Muscle of leg (tissue), 11 donors: ENCODE measurements around the gene COA7. TPM values are rescaled to one million over a fixed set of nuclear protein-coding genes. Genes with fewer than 3 reads are reported as not detected.
"Not testable (repeated sequence)": the region's sequence is repeated elsewhere in the genome, so short reads cannot be mapped to it uniquely, and the experiment has no call there.

Experiments used
- DNase-seq: peaks from one replicate; pipeline ENCODE4 v3.0.0; 2013
- H3K27ac ChIP-seq: one replicate; pipeline ENCODE4 v1.5.1; 2013; ENCODE audit warnings: mild to moderate bottlenecking, low read length, control low read depth
- H3K27me3 ChIP-seq: one replicate; pipeline ENCODE4 v1.6.1; 2013; ENCODE audit warnings: low read length; ENCODE audit not compliant: control insufficient read depth, insufficient read depth
- H3K36me3 ChIP-seq: one replicate; pipeline ENCODE4 v1.6.1; 2013; ENCODE audit warnings: low read length; ENCODE audit not compliant: control insufficient read depth, insufficient read depth
- H3K4me1 ChIP-seq: one replicate; pipeline ENCODE4 v1.6.1; 2013; ENCODE audit warnings: low read length; ENCODE audit not compliant: control insufficient read depth, insufficient read depth
- H3K4me3 ChIP-seq: one replicate; pipeline ENCODE4 v1.5.1; 2013; ENCODE audit warnings: low read length, control low read depth
- H3K9me3 ChIP-seq: replicated peaks from 2 replicates; pipeline ENCODE4 v1.6.1; 2013; ENCODE audit warnings: low read depth, low read length; ENCODE audit not compliant: control insufficient read depth
- WGBS: methylation state at CpG from one replicate; pipeline ENCODE4 v1.1.5; 2013; ENCODE audit warnings: missing lambda C conversion rate; ENCODE audit not compliant: insufficient coverage; 5-methylcytosine and 5-hydroxymethylcytosine counted together
- polyA plus RNA-seq, 8 donors: library from polyadenylated mRNA; unstranded; fragments of 120-200 nt; gene quantifications; one replicate each; pipeline versions ENCODE4 v1.2.1 to v1.2.3, GENCODE V29; 2013; ENCODE audit warnings: inconsistent platforms in 1 of 8, low replicate concordance in 1 of 8; ENCODE audit not compliant: insufficient read length in 8 of 8, insufficient read depth in 1 of 8
- total RNA-seq: library from RNA; stranded (reverse); fragments of 120-200 nt; gene quantifications from one replicate; pipeline ENCODE4 v1.2.4, GENCODE V29; 2013

Gene COA7
- total and polyA plus RNA-seq, 9 donors: 8.7 to 18.8 (median 14.9) TPM

GRCh38 chr1:52686261-52686751 is 11.8 kb downstream of the COA7 start:
- peaks cover 35% of the 10 kb centered on the region for H3K36me3 ChIP-seq
- H3K27ac ChIP-seq: not testable (repeated sequence)
- DNase-seq: peak; percentile 82

GRCh38 chr1:52684545-52684944 is 13.6 kb downstream of the COA7 start:
- DNase-seq: no peak
- H3K4me3 ChIP-seq: no peak overlapping the region
- H3K4me1 ChIP-seq: peaks cover 2% of the 10 kb centered on the region
- H3K36me3 ChIP-seq: peaks cover 22% of the 10 kb centered on the region
- H3K9me3 ChIP-seq: peaks cover 3% of the 10 kb centered on the region
- H3K27ac ChIP-seq: no peak overlapping the region
- no peaks in the 10 kb centered on the region for H3K27me3 ChIP-seq
- no CpG with 5 or more reads among the region's 1 CpG for WGBS

More at GRCh38 chr1:52686261-52686751, 11.8 kb downstream of the COA7 start:
- H3K9me3 ChIP-seq, H3K27me3 ChIP-seq, H3K4me3 ChIP-seq, H3K4me1 ChIP-seq: not testable (repeated sequence)
- 76% methylated on average over 6 of the region's 17 CpGs for WGBS

- no peak overlapping the region for H3K27ac ChIP-seq
- peaks cover 3% of the 10 kb centered on the region for H3K9me3 ChIP-seq
- peaks cover 20% of the 10 kb centered on the region for H3K36me3 ChIP-seq
- peaks cover 4% of the 10 kb centered on the region for H3K4me1 ChIP-seq
- no peak for DNase-seq
- H3K27me3 ChIP-seq: no peaks in the 10 kb centered on the region
- H3K4me3 ChIP-seq: no peak overlapping the region
- 100% methylated on average over 1 of the region's 4 CpGs for WGBS
Measured at GRCh38 chr1:52683367-52683940, 14.7 kb downstream of the COA7 start.

GRCh38 chr1:52681136-52681535 is 17.0 kb downstream of the COA7 start:
- Histone ChIP-seq H3K4me3 (no peak overlapping the region), H3K4me1 (peaks cover 24% of the 10 kb centered on the region), H3K9me3 (no peaks in the 10 kb centered on the region), H3K36me3 (no peaks in the 10 kb centered on the region), H3K27me3 (no peaks in the 10 kb centered on the region), H3K27ac (no peak overlapping the region)
- DNase-seq: no peak
- WGBS: 50% methylated on average over 1 of the region's 4 CpGs

- 84% methylated on average over 3 of the region's 3 CpGs for WGBS
- no peaks in the 10 kb centered on the region for H3K27me3 ChIP-seq
- no peak for DNase-seq
- H3K36me3 ChIP-seq: no peaks in the 10 kb centered on the region
- H3K27ac ChIP-seq: peak overlapping the region; percentile 35
- H3K4me3 ChIP-seq: no peak overlapping the region
- no peaks in the 10 kb centered on the region for H3K9me3 ChIP-seq
- peaks cover 28% of the 10 kb centered on the region for H3K4me1 ChIP-seq
Measured at GRCh38 chr1:52680353-52680752, 17.8 kb downstream of the COA7 start.

GRCh38 chr1:52679498-52679897 is 18.6 kb downstream of the COA7 start:
- Histone ChIP-seq H3K27me3 (no peaks in the 10 kb centered on the region), H3K4me1 (peaks cover 36% of the 10 kb centered on the region), H3K36me3 (no peaks in the 10 kb centered on the region), H3K4me3 (no peak overlapping the region), H3K9me3 (no peaks in the 10 kb centered on the region), H3K27ac (peak overlapping the region; percentile 71)
- no peak for DNase-seq
- WGBS: no CpG with 5 or more reads among the region's 5 CpGs

GRCh38 chr1:52679048-52679447 is 19.1 kb downstream of the COA7 start:
- Histone ChIP-seq H3K27me3 (no peaks in the 10 kb centered on the region), H3K4me3 (no peak overlapping the region), H3K9me3 (no peaks in the 10 kb centered on the region), H3K36me3 (no peaks in the 10 kb centered on the region), H3K27ac (peak overlapping the region; percentile 71), H3K4me1 (peaks cover 36% of the 10 kb centered on the region)
- 60% methylated on average over 1 of the region's 1 CpG for WGBS
- peak; percentile 71 for DNase-seq

GRCh38 chr1:52677076-52677806 is 20.9 kb downstream of the COA7 start:
- H3K27ac ChIP-seq: peak overlapping the region; percentile 71
- 31% methylated on average over 2 of the region's 6 CpGs for WGBS
- DNase-seq: peak; percentile 47
- peaks cover 37% of the 10 kb centered on the region for H3K4me1 ChIP-seq
- no peaks in the 10 kb centered on the region for H3K36me3 ChIP-seq
- H3K4me3 ChIP-seq: no peak overlapping the region
- H3K27me3 ChIP-seq: no peaks in the 10 kb centered on the region
- H3K9me3 ChIP-seq: no peaks in the 10 kb centered on the region

- Histone ChIP-seq H3K4me1 (peaks cover 37% of the 10 kb centered on the region), H3K36me3 (no peaks in the 10 kb centered on the region), H3K9me3 (no peaks in the 10 kb centered on the region), H3K27ac (peak overlapping the region; percentile 86), H3K27me3 (no peaks in the 10 kb centered on the region), H3K4me3 (no peak overlapping the region)
- WGBS: 71% methylated on average over 2 of the region's 8 CpGs
- DNase-seq: peak; percentile 91
Measured at GRCh38 chr1:52676249-52676903, 21.8 kb downstream of the COA7 start.
